Mesodermal cell (in vitro differentiated cells): ENCODE results near the gene FSTL5.

Source experiments
- H3K27ac ChIP-seq: 2 replicates; pipeline ENCODE4 v1.7.0; 2013; ENCODE audit warnings: mild to moderate bottlenecking, low read depth, low read length, moderate library complexity; ENCODE audit not compliant: severe bottlenecking
- H3K36me3 ChIP-seq: 2 replicates; pipeline ENCODE4 v1.7.1; 2013; ENCODE audit warnings: mild to moderate bottlenecking, low read length, moderate library complexity; ENCODE audit not compliant: control insufficient read depth, insufficient read depth
- H3K4me1 ChIP-seq: one replicate; pipeline ENCODE4 v1.7.1; 2013; ENCODE audit warnings: mild to moderate bottlenecking, low read length; ENCODE audit not compliant: insufficient read depth, control insufficient read depth, poor library complexity, severe bottlenecking
- H3K4me3 ChIP-seq: 2 replicates; pipeline ENCODE4 v1.7.0; 2013; ENCODE audit warnings: low read length, control low read depth, mild to moderate bottlenecking; ENCODE audit not compliant: insufficient read depth, poor library complexity, severe bottlenecking; ENCODE audit errors: extremely low read depth
- H3K9me3 ChIP-seq: 2 replicates; pipeline ENCODE4 v1.7.1; 2013; ENCODE audit warnings: mild to moderate bottlenecking, low read length, moderate library complexity; ENCODE audit not compliant: control insufficient read depth
- WGBS, 2 experiments: methylation state at CpG; one replicate each; pipeline ENCODE4 v1.1.5; 2013; ENCODE audit warnings: missing lambda C conversion rate in 2 of 2; ENCODE audit not compliant: insufficient coverage in 2 of 2; 5-methylcytosine and 5-hydroxymethylcytosine counted together

Gene FSTL5

GRCh38 chr4:161717084-161717483, 446.7 kb downstream of the FSTL5 start:
- Histone ChIP-seq H3K4me3 (no peak overlapping the region), H3K4me1 (no peaks in the 10 kb centered on the region), H3K36me3 (no peaks in the 10 kb centered on the region), H3K27ac (no peak overlapping the region), H3K9me3 (no peaks in the 10 kb centered on the region)
- WGBS, 2 experiments = no CpG with 5 or more reads among the region's 1 CpG

DNA sequence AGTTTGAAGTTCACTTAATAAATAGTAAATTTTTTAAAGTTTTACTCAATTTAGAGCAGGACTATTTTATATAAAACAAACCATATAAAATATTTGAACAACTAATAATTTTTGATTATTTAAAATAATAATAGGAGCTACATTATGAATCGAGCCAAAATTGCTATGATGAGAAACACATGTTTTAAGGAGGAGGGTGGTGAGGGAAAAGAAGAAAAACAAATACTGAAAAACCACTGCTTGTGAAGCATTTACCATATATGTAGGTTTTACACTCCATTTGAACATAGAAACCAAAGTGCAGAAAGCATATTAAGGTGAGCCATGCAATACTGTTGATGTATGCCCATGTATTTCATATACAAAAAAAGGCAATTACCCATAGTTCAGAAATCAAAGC, 448.9 kb downstream of the FSTL5 start:
- Histone ChIP-seq H3K9me3 (no peaks in the 10 kb centered on the region), H3K4me3 (no peak overlapping the region), H3K4me1 (no peaks in the 10 kb centered on the region), H3K36me3 (no peaks in the 10 kb centered on the region), H3K27ac (no peak overlapping the region)
- WGBS, 2 experiments = no CpG with 5 or more reads among the region's 1 CpG

DNA sequence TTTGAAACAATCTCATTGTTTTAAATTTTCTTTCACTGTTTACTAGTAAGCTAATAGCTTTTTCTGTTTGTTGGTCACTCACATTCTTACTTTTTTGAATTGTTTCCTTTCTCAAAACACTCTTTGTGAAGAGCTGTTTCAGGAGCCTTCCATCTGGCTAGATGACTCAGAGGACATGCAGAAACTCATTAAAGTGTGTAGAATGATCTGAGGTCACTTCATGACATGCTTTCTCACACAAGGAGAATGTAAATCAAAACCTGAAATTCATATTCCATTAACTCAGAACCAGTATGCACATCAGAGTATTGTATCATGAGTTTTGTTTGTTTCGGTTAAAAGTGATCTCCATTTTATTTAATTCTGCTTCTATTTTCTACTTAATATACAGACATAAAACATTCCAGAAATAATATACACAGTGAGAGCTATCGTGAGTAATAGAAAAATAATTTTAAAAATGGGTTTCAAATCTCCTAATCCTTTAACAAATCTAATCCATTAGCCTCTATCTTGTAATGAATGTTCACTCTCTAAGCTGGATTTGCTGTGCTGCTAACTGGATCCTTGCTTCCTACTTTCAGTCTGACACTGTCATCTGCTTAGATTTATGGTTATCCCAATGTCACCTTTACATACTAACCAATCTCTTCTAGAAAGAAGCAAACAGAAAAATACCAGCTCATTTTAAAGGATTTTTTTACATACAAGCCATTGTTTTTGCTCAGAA, 449.6 kb downstream of the FSTL5 start:
- no CpG with 5 or more reads among the region's 2 CpGs for WGBS, 2 experiments
- Histone ChIP-seq H3K36me3 (no peaks in the 10 kb centered on the region), H3K9me3 (no peaks in the 10 kb centered on the region), H3K4me1 (no peaks in the 10 kb centered on the region), H3K27ac (no peak overlapping the region), H3K4me3 (no peak overlapping the region)

GRCh38 chr4:161704653-161705052, 459.1 kb downstream of the FSTL5 start:
- Histone ChIP-seq H3K4me1 (no peaks in the 10 kb centered on the region), H3K27ac (no peak overlapping the region), H3K4me3 (no peak overlapping the region), H3K9me3 (no peaks in the 10 kb centered on the region), H3K36me3 (no peaks in the 10 kb centered on the region)
- 82 to 100% methylated on average over 1 of the region's 3 CpGs for WGBS, 2 experiments

DNA sequence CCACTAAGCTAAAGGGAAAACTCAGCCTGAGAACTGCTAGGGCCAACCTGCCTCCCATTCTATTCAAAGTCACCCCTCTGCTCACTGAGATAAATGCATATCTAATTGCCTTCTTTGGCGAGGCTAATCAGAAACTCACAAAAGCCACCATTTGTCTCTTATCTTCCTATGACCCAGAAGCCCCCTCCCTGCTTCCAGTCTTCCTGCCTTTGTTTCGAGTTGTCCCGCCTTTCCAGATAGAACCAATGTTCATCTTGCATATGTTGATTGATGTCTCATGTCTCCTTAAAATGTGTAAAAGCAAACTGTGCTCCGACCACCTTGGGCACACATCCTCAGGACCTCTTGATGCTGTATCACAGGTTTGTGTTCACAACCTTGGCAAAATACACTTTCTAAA, 459.8 kb downstream of the FSTL5 start:
- Histone ChIP-seq H3K36me3 (no peaks in the 10 kb centered on the region), H3K27ac (no peak overlapping the region), H3K4me3 (no peak overlapping the region), H3K4me1 (no peaks in the 10 kb centered on the region), H3K9me3 (no peaks in the 10 kb centered on the region)
- 78 to 90% methylated on average over 1 to 2 of the region's 4 CpGs for WGBS, 2 experiments

- Histone ChIP-seq H3K9me3 (no peaks in the 10 kb centered on the region), H3K4me1 (peaks cover 9% of the 10 kb centered on the region), H3K4me3 (no peak overlapping the region), H3K27ac (no peak overlapping the region), H3K36me3 (no peaks in the 10 kb centered on the region)
- WGBS, 2 experiments = 92% methylated on average over 2 of the region's 4 CpGs; no CpG with 5 or more reads in 1 of the 2 experiments
These were observed 461.5 kb downstream of the FSTL5 start for GRCh38 chr4:161702287-161702686.

DNA sequence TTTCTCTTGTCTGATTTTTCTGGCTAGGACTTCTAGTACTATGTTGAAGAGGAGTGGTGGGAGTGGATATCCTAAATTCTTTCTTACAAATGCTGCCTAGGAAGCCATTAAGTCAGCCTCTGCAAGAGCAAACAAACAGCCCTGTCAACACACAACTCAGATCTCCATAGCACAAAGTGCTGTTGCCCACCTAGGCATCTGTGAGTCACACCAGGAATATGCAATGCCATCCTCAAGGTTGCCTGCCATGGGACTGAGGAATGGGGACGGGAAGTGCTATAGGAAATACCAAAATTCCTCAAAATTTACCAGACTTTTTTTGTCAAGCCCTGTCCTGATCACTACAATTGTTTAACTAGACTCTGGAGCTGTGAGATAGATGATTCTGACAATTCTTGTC, 466.9 kb downstream of the FSTL5 start:
- WGBS, 2 experiments = no CpG with 5 or more reads among the region's 1 CpG
- no peaks in the 10 kb centered on the region for H3K9me3 ChIP-seq
- peaks cover 17% of the 10 kb centered on the region for H3K4me1 ChIP-seq
- H3K36me3 ChIP-seq = no peaks in the 10 kb centered on the region
- H3K27ac ChIP-seq = peak overlapping the region; percentile 83
- no peak overlapping the region for H3K4me3 ChIP-seq

DNA sequence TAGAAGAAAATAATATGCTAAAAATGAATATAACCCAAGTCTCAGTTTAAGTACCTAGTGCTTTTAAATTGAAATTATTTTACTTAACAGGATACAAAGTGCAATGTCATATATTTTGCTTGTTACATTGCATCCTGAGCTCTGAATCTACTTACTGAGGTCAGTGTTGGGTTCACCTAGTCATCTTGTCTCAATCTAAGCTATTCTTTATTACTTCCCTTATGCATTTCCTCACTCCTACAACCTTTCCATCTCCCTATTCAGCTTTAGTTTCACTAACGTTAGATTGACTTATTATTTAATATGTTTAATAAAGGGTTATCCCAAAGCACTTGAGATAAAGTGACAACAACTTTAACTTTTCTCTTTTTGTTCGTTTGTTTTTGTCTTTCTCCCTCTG, 483.7 kb downstream of the FSTL5 start:
- no CpG with 5 or more reads among the region's 2 CpGs for WGBS, 2 experiments
- Histone ChIP-seq H3K36me3 (no peaks in the 10 kb centered on the region), H3K4me1 (no peaks in the 10 kb centered on the region), H3K27ac (no peak overlapping the region), H3K4me3 (no peak overlapping the region), H3K9me3 (no peaks in the 10 kb centered on the region)

DNA sequence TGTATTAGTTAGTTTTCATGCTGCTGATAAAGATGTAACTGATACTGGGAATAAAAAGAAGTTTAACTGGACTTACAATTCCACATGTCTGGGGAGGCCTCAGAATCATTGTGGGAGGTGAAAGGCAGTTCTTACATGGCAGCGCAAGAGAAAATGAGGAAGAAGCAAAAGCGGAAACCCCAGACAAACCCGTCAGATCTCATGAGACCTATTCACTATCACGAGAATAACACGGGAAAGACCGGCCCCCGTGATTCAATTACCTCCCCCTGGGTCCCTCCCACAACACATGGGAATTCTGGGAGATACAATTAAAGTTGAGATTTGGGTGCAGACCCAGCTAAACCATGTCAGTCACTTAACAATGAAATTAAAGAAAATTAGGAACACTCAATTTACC, 499.1 kb downstream of the FSTL5 start:
- Histone ChIP-seq H3K4me1 (no peaks in the 10 kb centered on the region), H3K36me3 (no peaks in the 10 kb centered on the region), H3K9me3 (no peaks in the 10 kb centered on the region), H3K4me3 (no peak overlapping the region), H3K27ac (no peak overlapping the region)
- 100% methylated on average over 1 to 2 of the region's 7 CpGs for WGBS, 2 experiments

DNA sequence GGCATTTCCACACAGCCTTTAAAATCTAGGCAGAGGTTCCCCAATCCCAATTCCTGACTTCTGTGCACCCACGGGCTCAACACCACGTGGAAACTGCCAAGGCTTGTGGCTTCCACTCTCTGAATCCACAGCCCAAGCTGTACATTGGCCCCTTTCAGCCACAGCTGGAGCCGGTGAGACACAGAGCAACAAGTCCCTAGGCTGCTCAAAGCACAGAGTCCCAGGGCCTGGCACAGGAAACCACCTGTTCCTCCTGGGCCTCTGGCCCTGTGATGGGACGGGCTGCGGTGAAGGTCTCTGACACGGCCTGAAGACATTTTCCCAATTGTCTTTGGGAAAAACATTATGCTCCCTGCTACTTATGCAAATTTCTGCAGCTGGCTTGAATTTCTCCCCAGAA, 500.0 kb downstream of the FSTL5 start:
- Histone ChIP-seq H3K4me3 (no peak overlapping the region), H3K27ac (no peak overlapping the region), H3K36me3 (no peaks in the 10 kb centered on the region), H3K4me1 (no peaks in the 10 kb centered on the region), H3K9me3 (no peaks in the 10 kb centered on the region)
- WGBS, 2 experiments = 84 to 96% methylated on average over 4 to 6 of the region's 6 CpGs

- Histone ChIP-seq H3K36me3 (no peaks in the 10 kb centered on the region), H3K4me3 (no peak overlapping the region), H3K27ac (no peak overlapping the region), H3K9me3 (no peaks in the 10 kb centered on the region), H3K4me1 (no peaks in the 10 kb centered on the region)
- WGBS, 2 experiments = no CpG with 5 or more reads among the region's 2 CpGs
These were observed 505.1 kb downstream of the FSTL5 start for GRCh38 chr4:161658676-161659075.
